Lower lobe of right lung (tissue), 2 donors: ENCODE data around the gene DNAJC6. TPM values are rescaled to one million over a fixed set of nuclear protein-coding genes. Genes with fewer than 3 reads are reported as not detected.

Experiments
- ATAC-seq, 2 donors: fragments of 200-7000 bp; cut with Tn5 transposase; one replicate each; pipeline ENCODE4 v1.9.1; 2020 to 2022; ENCODE audit warnings: mild to moderate bottlenecking in 2 of 2, moderate library complexity in 2 of 2
- DNase-seq: peaks from one replicate; pipeline ENCODE4 v3.0.0-alpha.2; 2020
- H3K27ac ChIP-seq: fragments of 200-600 bp; one replicate; pipeline ENCODE4 v1.8.0; 2022
- H3K27me3 ChIP-seq: fragments of 200-600 bp; one replicate; pipeline ENCODE4 v1.8.0; 2022; ENCODE audit warnings: low read depth
- H3K36me3 ChIP-seq: fragments of 200-600 bp; one replicate; pipeline ENCODE4 v1.8.0; 2022; ENCODE audit warnings: mild to moderate bottlenecking
- H3K4me1 ChIP-seq: fragments of 200-600 bp; one replicate; pipeline ENCODE4 v1.8.0; 2022
- H3K4me3 ChIP-seq: fragments of 200-600 bp; one replicate; pipeline ENCODE4 v1.8.0; 2022; ENCODE audit warnings: mild to moderate bottlenecking
- H3K9me3 ChIP-seq: fragments of 200-600 bp; one replicate; pipeline ENCODE4 v1.8.0; 2022
- intact Hi-C: fragments of 100-400 bp; cut with DNase I; formaldehyde crosslinking; loops from one replicate; pipeline ENCODE4 v1.11.0; 2022
- total RNA-seq: library from RNA; stranded (reverse); fragmentation: NEBNext Ultra II Directional; extraction: Animal tissue kit (Norgen Biotek cat#: 25700); gene quantifications from one replicate; pipeline ENCODE4 v1.2.1, GENCODE V29; 2021
- TF ChIP-seq, protein P1 (sequence below): fragments of 200-600 bp; IDR thresholded peaks from one replicate; pipeline ENCODE4 v1.8.0; 2022; ENCODE audit warnings: antibody characterized with exemption, mild to moderate bottlenecking
- donor health status: DM: no; HTN: yes; CAD: no; lungs with severe emphysema.

DNAJC6 gene
- total RNA-seq, 1 donor from 2014 or later = 10.5 TPM

DNA sequence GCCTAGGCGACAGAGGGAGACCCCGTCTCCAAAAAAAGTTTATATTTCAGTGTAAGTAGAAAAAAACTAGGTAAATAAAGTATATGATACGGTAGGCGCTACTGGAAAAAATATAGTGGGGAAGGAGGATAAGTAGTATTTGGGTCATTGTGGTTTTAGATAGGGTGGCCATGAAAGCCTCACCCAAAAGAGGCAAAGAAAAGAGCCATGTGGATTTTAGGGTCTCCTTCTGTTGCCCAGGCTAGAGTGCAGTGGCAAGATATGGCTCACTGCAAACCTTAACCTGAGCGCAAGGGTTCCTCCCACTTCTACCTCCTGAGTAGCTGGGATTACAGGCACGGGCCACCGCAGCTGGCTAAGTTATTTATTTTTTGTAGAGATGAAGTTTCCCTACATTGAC lies 128.3 kb downstream of the DNAJC6 start:
- Histone ChIP-seq H3K4me1 (no peaks in the 10 kb centered on the region), H3K27ac (no peak overlapping the region), H3K36me3 (peaks cover 16% of the 10 kb centered on the region), H3K27me3 (no peaks in the 10 kb centered on the region), H3K9me3 (no peaks in the 10 kb centered on the region), H3K4me3 (no peak overlapping the region)
- DNase-seq (no peak), ATAC-seq (no peak)
- TF ChIP-seq, protein P1, sequence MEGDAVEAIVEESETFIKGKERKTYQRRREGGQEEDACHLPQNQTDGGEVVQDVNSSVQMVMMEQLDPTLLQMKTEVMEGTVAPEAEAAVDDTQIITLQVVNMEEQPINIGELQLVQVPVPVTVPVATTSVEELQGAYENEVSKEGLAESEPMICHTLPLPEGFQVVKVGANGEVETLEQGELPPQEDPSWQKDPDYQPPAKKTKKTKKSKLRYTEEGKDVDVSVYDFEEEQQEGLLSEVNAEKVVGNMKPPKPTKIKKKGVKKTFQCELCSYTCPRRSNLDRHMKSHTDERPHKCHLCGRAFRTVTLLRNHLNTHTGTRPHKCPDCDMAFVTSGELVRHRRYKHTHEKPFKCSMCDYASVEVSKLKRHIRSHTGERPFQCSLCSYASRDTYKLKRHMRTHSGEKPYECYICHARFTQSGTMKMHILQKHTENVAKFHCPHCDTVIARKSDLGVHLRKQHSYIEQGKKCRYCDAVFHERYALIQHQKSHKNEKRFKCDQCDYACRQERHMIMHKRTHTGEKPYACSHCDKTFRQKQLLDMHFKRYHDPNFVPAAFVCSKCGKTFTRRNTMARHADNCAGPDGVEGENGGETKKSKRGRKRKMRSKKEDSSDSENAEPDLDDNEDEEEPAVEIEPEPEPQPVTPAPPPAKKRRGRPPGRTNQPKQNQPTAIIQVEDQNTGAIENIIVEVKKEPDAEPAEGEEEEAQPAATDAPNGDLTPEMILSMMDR = no peak
- intact Hi-C loops = no loop called here

DNA sequence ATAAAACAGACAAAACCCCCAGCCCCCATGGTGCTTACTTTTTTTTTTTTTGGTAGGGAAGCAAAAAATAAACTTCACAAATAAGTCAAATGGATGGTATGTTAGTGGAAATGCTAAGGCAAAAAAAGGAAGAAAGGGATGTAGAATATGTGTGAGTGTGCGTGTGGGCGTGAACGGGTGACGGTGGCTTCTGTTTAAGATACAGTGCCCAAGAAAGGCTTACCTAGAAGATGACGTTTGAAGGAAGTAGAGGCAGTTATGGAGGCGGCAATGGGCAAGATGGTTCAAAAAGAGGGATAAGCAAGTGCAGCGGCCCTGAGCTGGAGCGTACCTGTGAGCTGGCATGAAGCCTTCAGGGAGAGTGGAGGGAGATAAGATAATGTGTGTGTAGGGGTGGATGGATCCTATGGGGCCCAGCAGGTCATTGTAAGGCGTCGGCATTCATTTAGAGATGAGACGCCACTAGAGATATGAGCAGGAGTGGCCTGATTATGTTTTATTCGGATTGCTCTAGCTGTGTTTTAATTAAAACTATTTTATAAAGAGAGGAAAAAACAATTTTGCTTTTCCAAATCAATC lies 131.1 kb downstream of the DNAJC6 start:
- H3K27ac ChIP-seq = no peak overlapping the region
- no peaks in the 10 kb centered on the region for H3K9me3 ChIP-seq
- H3K36me3 ChIP-seq = no peaks in the 10 kb centered on the region
- intact Hi-C loops = no loop called here
- ATAC-seq (no peak), DNase-seq (no peak)
- TF ChIP-seq, protein P1 = no peak
- H3K4me1 ChIP-seq = no peaks in the 10 kb centered on the region
- H3K27me3 ChIP-seq = no peaks in the 10 kb centered on the region
- no peak overlapping the region for H3K4me3 ChIP-seq

DNA sequence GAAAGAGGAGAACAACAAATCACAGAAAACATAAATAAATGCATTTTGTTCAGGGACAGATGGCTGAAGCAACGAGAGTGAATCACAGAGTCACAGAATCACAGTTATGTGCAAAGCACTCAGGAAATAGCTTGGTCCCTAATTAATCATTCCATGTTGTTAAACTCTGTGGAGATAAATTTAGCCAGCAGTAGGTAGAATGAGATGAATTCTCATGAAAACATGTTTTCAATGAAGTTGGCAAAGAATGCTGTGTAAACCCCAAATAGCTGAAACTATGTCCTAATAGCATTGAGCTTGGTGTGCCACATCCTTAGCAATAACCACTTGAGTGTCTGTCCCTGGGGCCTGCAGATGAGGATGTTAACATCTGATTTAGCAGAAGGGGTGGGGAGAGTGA lies 131.6 kb downstream of the DNAJC6 start:
- TF ChIP-seq, protein P1 = no peak
- Histone ChIP-seq H3K36me3 (no peaks in the 10 kb centered on the region), H3K4me1 (no peaks in the 10 kb centered on the region), H3K27ac (no peak overlapping the region), H3K4me3 (no peak overlapping the region), H3K27me3 (no peaks in the 10 kb centered on the region), H3K9me3 (no peaks in the 10 kb centered on the region)
- ATAC-seq (no peak), DNase-seq (no peak)
- intact Hi-C loops = no loop called here

DNA sequence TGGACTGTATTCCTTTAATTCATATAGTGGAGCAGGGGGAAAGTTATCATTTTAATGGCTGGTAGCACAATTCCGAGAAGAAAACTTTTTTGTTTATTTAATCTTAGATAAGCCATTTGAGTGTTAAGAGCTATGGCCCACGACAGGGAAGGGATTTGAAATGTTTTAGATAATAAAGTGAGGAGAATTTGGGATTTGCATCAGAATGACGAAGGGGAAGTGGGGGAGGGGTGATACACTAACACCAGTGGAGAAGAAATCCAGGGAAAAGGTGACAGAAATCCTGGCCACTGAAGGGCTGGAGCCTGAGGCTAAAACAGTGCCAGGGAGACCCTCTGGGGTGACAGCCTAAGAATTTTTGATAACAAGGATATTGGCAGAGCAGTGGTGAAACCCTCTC lies 132.1 kb downstream of the DNAJC6 start:
- no peaks in the 10 kb centered on the region for H3K36me3 ChIP-seq
- ATAC-seq = no peak
- no peaks in the 10 kb centered on the region for H3K4me1 ChIP-seq
- H3K27ac ChIP-seq = no peak overlapping the region
- no peaks in the 10 kb centered on the region for H3K9me3 ChIP-seq
- TF ChIP-seq, protein P1 = no peak
- no peak for DNase-seq
- H3K4me3 ChIP-seq = no peak overlapping the region
- no peaks in the 10 kb centered on the region for H3K27me3 ChIP-seq
- intact Hi-C loops = no loop called here

DNA sequence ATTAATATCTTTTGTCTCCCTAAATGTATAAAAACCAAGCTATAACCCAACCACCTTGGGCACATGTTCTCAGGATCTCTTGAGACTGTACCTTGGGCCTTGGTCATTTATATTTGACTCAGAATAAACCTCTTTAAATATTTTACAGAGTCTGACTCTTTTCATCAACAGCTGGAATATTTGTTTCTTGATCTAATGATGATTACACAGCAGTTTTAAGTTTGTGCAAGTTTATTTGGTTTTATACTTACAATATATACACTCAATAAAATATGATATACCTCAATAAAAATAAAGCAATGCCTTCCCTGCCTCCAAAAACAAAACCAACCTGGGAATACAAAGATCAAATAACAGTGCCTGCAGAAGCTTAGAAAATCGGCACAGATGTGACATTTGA lies 133.1 kb downstream of the DNAJC6 start:
- H3K27ac ChIP-seq = no peak overlapping the region
- no peaks in the 10 kb centered on the region for H3K9me3 ChIP-seq
- TF ChIP-seq, protein P1 = no peak
- no peak overlapping the region for H3K4me3 ChIP-seq
- intact Hi-C loops = no loop called here
- DNase-seq (no peak), ATAC-seq (no peak)
- no peaks in the 10 kb centered on the region for H3K4me1 ChIP-seq
- H3K36me3 ChIP-seq = no peaks in the 10 kb centered on the region
- H3K27me3 ChIP-seq = no peaks in the 10 kb centered on the region

DNA sequence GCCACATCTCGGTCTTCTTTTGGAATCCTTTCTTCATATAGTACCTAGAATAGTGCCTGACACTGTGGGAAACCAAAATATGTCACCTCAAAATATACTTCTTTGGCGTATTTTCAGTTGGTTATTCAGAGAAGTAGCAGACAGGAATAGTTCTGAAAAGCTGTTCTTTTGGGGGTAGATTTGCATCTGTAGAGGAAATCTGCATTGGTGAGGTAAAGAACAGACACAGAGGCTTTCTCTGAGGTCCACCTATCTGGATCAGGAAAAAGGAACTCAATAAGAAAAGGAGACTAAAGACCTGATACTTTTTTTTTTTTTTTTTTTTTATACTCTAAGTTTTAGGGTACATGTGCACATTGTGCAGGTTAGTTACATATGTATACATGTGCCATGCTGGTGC lies 134.3 kb downstream of the DNAJC6 start:
- Histone ChIP-seq H3K27ac (no peak overlapping the region), H3K27me3 (no peaks in the 10 kb centered on the region), H3K9me3 (no peaks in the 10 kb centered on the region), H3K36me3 (no peaks in the 10 kb centered on the region), H3K4me3 (no peak overlapping the region), H3K4me1 (no peaks in the 10 kb centered on the region)
- TF ChIP-seq, protein P1 = no peak
- ATAC-seq = no peak
- no peak for DNase-seq
- intact Hi-C loops = no loop called here
